ENCODE measurements around the gene SPINK13. TPM values are rescaled to one million over a fixed set of nuclear protein-coding genes. Genes with fewer than 3 reads are reported as not detected.
"Not testable (repeated sequence)": the region's sequence is repeated elsewhere in the genome, so short reads cannot be mapped to it uniquely, and the experiment has no call there.

SPINK13 gene
- not detected for total RNA-seq

GRCh38 chr5:148268566-148268965, at the start of gene SPINK13:
TSS of gene SPINK13 (plus strand) at chr5:148268794. CDS start at chr5:148270073, 1,279 bp downstream.
- DNase-seq = no peak

GRCh38 chr5:148221508-148221907, 47.1 kb upstream of the SPINK13 start:
- no peak for DNase-seq

- DNase-seq = no peak
These were observed 44.4 kb upstream of the SPINK13 start for GRCh38 chr5:148224117-148224742.

GRCh38 chr5:148228392-148228984, 40.1 kb upstream of the SPINK13 start:
- no peak for DNase-seq

GRCh38 chr5:148229840-148230239, 38.8 kb upstream of the SPINK13 start:
- no peak for DNase-seq

GRCh38 chr5:148230240-148230639, 38.4 kb upstream of the SPINK13 start:
- DNase-seq = no peak

GRCh38 chr5:148237785-148238417, 30.7 kb upstream of the SPINK13 start:
- no peak for DNase-seq

- DNase-seq = no peak
These were observed 30.2 kb upstream of the SPINK13 start, which contains the start of gene MARCOL for GRCh38 chr5:148238418-148238794. TSS of gene MARCOL (plus strand) at chr5:148238525. CDS start at chr5:148238598, 73 bp downstream.

GRCh38 chr5:148248894-148249293, 19.7 kb upstream of the SPINK13 start:
- DNase-seq = no peak

GRCh38 chr5:148255456-148255855, 13.1 kb upstream of the SPINK13 start:
- DNase-seq = no peak

GRCh38 chr5:148259288-148259687, 9.3 kb upstream of the SPINK13 start:
- no peak for DNase-seq

GRCh38 chr5:148261221-148261620, 7.4 kb upstream of the SPINK13 start:
- no peak for DNase-seq

GRCh38 chr5:148267962-148268361, 632 bp upstream of the SPINK13 start:
- no peak for DNase-seq

GRCh38 chr5:148275129-148275528, 6.5 kb downstream of the SPINK13 start:
- not testable (repeated sequence) for DNase-seq

GRCh38 chr5:148280893-148281292, 12.3 kb downstream of the SPINK13 start:
- DNase-seq = not testable (repeated sequence)

GRCh38 chr5:148281336-148281735, 12.7 kb downstream of the SPINK13 start:
- not testable (repeated sequence) for DNase-seq

GRCh38 chr5:148290271-148291195, 21.9 kb downstream of the SPINK13 start:
- DNase-seq = no peak

- DNase-seq = no peak
These were observed 29.1 kb downstream of the SPINK13 start for GRCh38 chr5:148297731-148298130.

- no peak for DNase-seq
These were observed 37.9 kb downstream of the SPINK13 start for GRCh38 chr5:148306446-148306845.

- DNase-seq = no peak
These were observed 40.4 kb downstream of the SPINK13 start for GRCh38 chr5:148309019-148309418.

GRCh38 chr5:148309746-148310145, 41.2 kb downstream of the SPINK13 start:
- DNase-seq = no peak

- DNase-seq = no peak
These were observed 42.9 kb downstream of the SPINK13 start for GRCh38 chr5:148311484-148311883.

- DNase-seq = no peak
These were observed 43.6 kb downstream of the SPINK13 start, which contains the start of gene SPINK7 for GRCh38 chr5:148312153-148312552. TSS of gene SPINK7 (plus strand) at chr5:148312423. CDS start at chr5:148312484, 61 bp downstream.

Measured in effector CD4-positive, alpha-beta T cell (primary cell).